ENCODE results near the gene DNAJC5.
"Not testable (repeated sequence)": the region's sequence is repeated elsewhere in the genome, so short reads cannot be mapped to it uniquely, and the experiment has no call there.

DNA sequence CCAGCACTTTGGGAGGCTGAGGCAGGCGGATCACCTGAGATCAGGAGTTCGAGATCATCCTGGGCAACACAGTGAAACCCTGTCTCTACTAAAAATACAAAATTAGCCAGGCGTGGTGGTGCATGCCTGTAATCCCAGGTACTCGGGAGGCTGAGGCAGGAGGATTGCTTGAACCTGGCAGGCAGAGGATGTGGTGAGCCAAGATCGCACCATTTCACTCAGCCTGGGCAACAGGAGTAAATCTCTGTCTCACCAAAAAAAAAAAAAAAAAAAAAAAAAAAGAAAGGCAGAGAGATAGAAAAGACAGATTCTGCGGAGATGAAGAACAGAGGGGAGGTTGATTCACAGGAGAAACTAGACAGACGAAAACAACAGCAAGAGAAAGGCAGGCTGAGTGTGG is 81.6 kb downstream of the DNAJC5 start:
- TF ChIP-seq, protein P1, sequence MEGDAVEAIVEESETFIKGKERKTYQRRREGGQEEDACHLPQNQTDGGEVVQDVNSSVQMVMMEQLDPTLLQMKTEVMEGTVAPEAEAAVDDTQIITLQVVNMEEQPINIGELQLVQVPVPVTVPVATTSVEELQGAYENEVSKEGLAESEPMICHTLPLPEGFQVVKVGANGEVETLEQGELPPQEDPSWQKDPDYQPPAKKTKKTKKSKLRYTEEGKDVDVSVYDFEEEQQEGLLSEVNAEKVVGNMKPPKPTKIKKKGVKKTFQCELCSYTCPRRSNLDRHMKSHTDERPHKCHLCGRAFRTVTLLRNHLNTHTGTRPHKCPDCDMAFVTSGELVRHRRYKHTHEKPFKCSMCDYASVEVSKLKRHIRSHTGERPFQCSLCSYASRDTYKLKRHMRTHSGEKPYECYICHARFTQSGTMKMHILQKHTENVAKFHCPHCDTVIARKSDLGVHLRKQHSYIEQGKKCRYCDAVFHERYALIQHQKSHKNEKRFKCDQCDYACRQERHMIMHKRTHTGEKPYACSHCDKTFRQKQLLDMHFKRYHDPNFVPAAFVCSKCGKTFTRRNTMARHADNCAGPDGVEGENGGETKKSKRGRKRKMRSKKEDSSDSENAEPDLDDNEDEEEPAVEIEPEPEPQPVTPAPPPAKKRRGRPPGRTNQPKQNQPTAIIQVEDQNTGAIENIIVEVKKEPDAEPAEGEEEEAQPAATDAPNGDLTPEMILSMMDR (IDR thresholded peaks at IDR 0.05; ENCODE audit: low read depth, low read length, poor library complexity, severe bottlenecking) = not testable (repeated sequence)
- not testable (repeated sequence) for TF ChIP-seq EZH2phosphoT487 (IDR thresholded peaks at IDR 0.05; ENCODE audit: borderline replicate concordance, low read length)

Data from DOHH2 (cell line).